ENCODE measurements around the gene TCF7L2. TPM values are rescaled to one million over a fixed set of nuclear protein-coding genes. Genes with fewer than 3 reads are reported as not detected.

TCF7L2 gene
- total and polyA plus RNA-seq, 9 of the 15 experiments (the other 6 are each of a cell fraction or from before 2014, with no cell fraction given), result 0.32 to 2.8 (median 0.92) TPM

DNA sequence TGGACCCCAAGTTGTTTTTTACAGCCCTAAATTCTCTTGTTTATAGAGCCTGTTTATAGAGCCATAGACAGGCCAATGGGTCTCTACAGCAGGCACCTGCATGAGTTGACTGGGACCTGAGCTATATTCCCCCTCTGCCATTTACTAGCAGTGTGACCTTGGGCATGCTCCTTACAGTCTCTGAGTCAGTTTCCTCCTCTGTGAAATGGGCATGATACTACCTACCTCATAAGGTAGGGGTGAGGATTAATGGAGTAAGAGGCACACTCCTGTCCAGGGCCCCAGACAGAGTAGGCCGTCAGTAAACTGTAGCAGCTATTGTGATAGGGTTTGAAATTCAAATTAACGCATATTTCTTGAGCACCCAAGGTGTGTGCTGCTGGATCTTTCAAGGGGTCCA, 138.1 kb downstream of the TCF7L2 start:
- H4K20me1 ChIP-seq (replicated peaks; ENCODE audit: control insufficient read depth, insufficient read depth, low read length), result no peaks in the 10 kb centered on the region
- ATAC-seq, result no peak
- no peaks in the 10 kb centered on the region for H3K79me2 ChIP-seq (ENCODE audit: control insufficient read depth, insufficient read depth, low read length)
- no peak overlapping the region for H3K4me3 ChIP-seq
- no peak overlapping the region for H3K27ac ChIP-seq (ENCODE audit: extremely low read depth, low read depth, low read length)
- H3K9me3 ChIP-seq (replicated peaks; ENCODE audit: control insufficient read depth, insufficient read depth, low read depth, low read length), result no peaks in the 10 kb centered on the region
- no peaks in the 10 kb centered on the region; a peak in 1 of 5 replicates for H3K27me3 ChIP-seq (ENCODE audit: control insufficient read depth in 2 of 2, insufficient read depth in 2 of 2, low read length in 2 of 2)
- H3K9ac ChIP-seq (ENCODE audit: insufficient read depth in 1 of 2, low read depth in 2 of 2, low read length in 2 of 2), result no peak overlapping the region
- ChIA-PET CTCF (ENCODE audit: low intra/inter-chr PET ratio) (no interaction called here), POLR2A (interaction anchor here (2.8 kb wide), 1 partner anchor 14 kb away, joined by 12 read pairs; no protein-coding TSS in a partner anchor)
- FAIRE-seq, result no peak
- BruUV-seq (replicated peaks), result no TSS peak
- DNase-seq (ENCODE audit: extremely low read depth in 1 of 4, low spot score in 3 of 4), result no peak
- H3K4me1 ChIP-seq (replicated peaks in 1 of 2; ENCODE audit: control insufficient read depth in 2 of 2, insufficient read depth in 2 of 2, low read length in 2 of 2), result peaks cover 6 to 40% of the 10 kb centered on the region in 2 experiments; a peak in 3 of 5 replicates
- no peak overlapping the region for H2AFZ ChIP-seq (ENCODE audit: low read depth, low read length)
- no peak overlapping the region for H3K4me2 ChIP-seq (ENCODE audit: insufficient read depth, low read length)
- TF ChIP-seq DIDO1 (tag; IDR thresholded peaks at IDR 0.05; ENCODE audit: low read depth) (no peak), RBM25 (IDR thresholded peaks at IDR 0.05; ENCODE audit: low read depth, low read length, severe bottlenecking) (peak; percentile 53), PHF8 (IDR thresholded peaks at IDR 0.05; ENCODE audit: borderline replicate concordance, low read length) (no peak)
- in situ Hi-C loops (cut with MboI), result no loop called here
- 100% methylated on average over 2 of the region's 2 CpGs for WGBS (ENCODE audit: insufficient coverage, low coverage, missing lambda C conversion rate)
- H3K36me3 ChIP-seq (ENCODE audit: control insufficient read depth, insufficient read depth, low read length), result no peaks in the 10 kb centered on the region
- intact Hi-C loops (cut with micrococcal nuclease), result no loop called here
- no peaks in the 10 kb centered on the region for H3K9me1 ChIP-seq (ENCODE audit: control insufficient read depth, insufficient read depth, low read length)

DNA sequence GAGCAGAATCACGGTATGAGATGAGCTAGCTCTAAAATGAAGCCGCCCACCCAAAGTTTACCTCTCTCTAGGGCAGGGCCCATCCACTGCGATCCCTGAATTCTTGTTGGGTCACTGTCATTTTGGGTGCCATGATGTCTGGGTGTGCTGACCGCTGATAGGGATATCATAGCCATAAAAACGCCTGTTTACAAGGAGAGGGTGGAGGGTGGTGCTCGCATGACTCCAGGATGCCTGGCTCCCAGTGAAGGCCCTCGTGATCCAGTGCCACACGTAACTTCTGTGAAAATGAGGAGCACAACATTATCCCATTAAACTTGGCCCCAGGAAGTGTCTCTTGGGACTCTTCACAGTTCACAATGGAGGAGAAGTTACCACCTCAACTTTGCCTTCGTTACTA, 139.5 kb downstream of the TCF7L2 start:
- Histone ChIP-seq H3K9me3 (replicated peaks; ENCODE audit: control insufficient read depth, insufficient read depth, low read depth, low read length) (no peaks in the 10 kb centered on the region), H3K9me1 (ENCODE audit: control insufficient read depth, insufficient read depth, low read length) (no peaks in the 10 kb centered on the region), H3K27me3 (ENCODE audit: control insufficient read depth in 2 of 2, insufficient read depth in 2 of 2, low read length in 2 of 2) (no peaks in the 10 kb centered on the region; a peak in 1 of 5 replicates), H3K4me2 (ENCODE audit: insufficient read depth, low read length) (no peak overlapping the region), H3K79me2 (ENCODE audit: control insufficient read depth, insufficient read depth, low read length) (no peaks in the 10 kb centered on the region), H3K4me1 (replicated peaks in 1 of 2; ENCODE audit: control insufficient read depth in 2 of 2, insufficient read depth in 2 of 2, low read length in 2 of 2) (peaks cover 6 to 38% of the 10 kb centered on the region in 2 experiments; a peak in 3 of 5 replicates), H3K36me3 (ENCODE audit: control insufficient read depth, insufficient read depth, low read length) (no peaks in the 10 kb centered on the region), H2AFZ (ENCODE audit: low read depth, low read length) (peak overlapping the region; percentile 48; the same call in 1 of the 2 replicates), H4K20me1 (replicated peaks; ENCODE audit: control insufficient read depth, insufficient read depth, low read length) (no peaks in the 10 kb centered on the region), H3K27ac (ENCODE audit: extremely low read depth, low read depth, low read length) (no peak overlapping the region; the same call in 2 of the 3 replicates), H3K9ac (ENCODE audit: insufficient read depth in 1 of 2, low read depth in 2 of 2, low read length in 2 of 2) (no peak overlapping the region; a peak in 1 of 4 replicates), H3K4me3 (no peak overlapping the region)
- POLR2A ChIA-PET, result interaction anchor here (0.7 to 2.8 kb wide), 3 partner anchors 16 to 247 kb away, joined by 3 to 12 read pairs (median 4); no protein-coding TSS in a partner anchor
- FAIRE-seq (no peak), ATAC-seq (peak; percentile 15; the same call in 1 of the 3 replicates), DNase-seq (ENCODE audit: extremely low read depth in 1 of 4, low spot score in 3 of 4) (peak in 2 of 4 experiments; percentile 10 to 11)
- in situ Hi-C loops (cut with MboI), result no loop called here
- BruUV-seq (replicated peaks), result no TSS peak
- intact Hi-C loops (cut with micrococcal nuclease), result no loop called here
- CTCF ChIA-PET (ENCODE audit: low intra/inter-chr PET ratio), result no interaction called here
- WGBS (ENCODE audit: insufficient coverage, low coverage, missing lambda C conversion rate), result 20% methylated on average over 8 of the region's 9 CpGs
- TF ChIP-seq, protein P1, sequence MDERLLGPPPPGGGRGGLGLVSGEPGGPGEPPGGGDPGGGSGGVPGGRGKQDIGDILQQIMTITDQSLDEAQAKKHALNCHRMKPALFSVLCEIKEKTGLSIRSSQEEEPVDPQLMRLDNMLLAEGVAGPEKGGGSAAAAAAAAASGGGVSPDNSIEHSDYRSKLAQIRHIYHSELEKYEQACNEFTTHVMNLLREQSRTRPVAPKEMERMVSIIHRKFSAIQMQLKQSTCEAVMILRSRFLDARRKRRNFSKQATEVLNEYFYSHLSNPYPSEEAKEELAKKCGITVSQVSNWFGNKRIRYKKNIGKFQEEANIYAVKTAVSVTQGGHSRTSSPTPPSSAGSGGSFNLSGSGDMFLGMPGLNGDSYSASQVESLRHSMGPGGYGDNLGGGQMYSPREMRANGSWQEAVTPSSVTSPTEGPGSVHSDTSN (CRISPR knock-in tag; IDR thresholded peaks at IDR 0.05; ENCODE audit: low read depth), result no peak
- TF ChIP-seq, protein P1 (tag; conservative IDR thresholded peaks at IDR 0.05; ENCODE audit: low read depth), result 0 out of 2 replicates have a peak, but pooled peaks have one; percentile 4
- TF ChIP-seq TCF3 (CRISPR knock-in tag; IDR thresholded peaks at IDR 0.05) (peak; percentile 43; the same call in 1 of the 2 replicates), MCM5 (IDR thresholded peaks at IDR 0.05; ENCODE audit: low read depth) (no peak), NR4A1 (CRISPR knock-in tag; IDR thresholded peaks at IDR 0.05) (no peak), NR4A1 (tag; IDR thresholded peaks at IDR 0.05) (peak; percentile 30; the same call in 1 of the 2 replicates), ARID1B (IDR thresholded peaks at IDR 0.05) (peak; percentile 32)
- TF ChIP-seq, protein P2, sequence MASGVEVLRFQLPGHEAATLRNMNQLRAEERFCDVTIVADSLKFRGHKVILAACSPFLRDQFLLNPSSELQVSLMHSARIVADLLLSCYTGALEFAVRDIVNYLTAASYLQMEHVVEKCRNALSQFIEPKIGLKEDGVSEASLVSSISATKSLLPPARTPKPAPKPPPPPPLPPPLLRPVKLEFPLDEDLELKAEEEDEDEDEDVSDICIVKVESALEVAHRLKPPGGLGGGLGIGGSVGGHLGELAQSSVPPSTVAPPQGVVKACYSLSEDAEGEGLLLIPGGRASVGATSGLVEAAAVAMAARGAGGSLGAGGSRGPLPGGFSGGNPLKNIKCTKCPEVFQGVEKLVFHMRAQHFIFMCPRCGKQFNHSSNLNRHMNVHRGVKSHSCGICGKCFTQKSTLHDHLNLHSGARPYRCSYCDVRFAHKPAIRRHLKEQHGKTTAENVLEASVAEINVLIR (CRISPR knock-in tag; IDR thresholded peaks at IDR 0.05), result no peak
